T-helper 2 cell (primary cell): ENCODE data around the gene EPS8L1.

ENCODE experiments used
- DNase-seq, 5 experiments: peaks; one replicate each; pipeline versions ENCODE4 v3.0.0 to v3.0.0-alpha.2; 2012 to 2022

EPS8L1 gene

DNA sequence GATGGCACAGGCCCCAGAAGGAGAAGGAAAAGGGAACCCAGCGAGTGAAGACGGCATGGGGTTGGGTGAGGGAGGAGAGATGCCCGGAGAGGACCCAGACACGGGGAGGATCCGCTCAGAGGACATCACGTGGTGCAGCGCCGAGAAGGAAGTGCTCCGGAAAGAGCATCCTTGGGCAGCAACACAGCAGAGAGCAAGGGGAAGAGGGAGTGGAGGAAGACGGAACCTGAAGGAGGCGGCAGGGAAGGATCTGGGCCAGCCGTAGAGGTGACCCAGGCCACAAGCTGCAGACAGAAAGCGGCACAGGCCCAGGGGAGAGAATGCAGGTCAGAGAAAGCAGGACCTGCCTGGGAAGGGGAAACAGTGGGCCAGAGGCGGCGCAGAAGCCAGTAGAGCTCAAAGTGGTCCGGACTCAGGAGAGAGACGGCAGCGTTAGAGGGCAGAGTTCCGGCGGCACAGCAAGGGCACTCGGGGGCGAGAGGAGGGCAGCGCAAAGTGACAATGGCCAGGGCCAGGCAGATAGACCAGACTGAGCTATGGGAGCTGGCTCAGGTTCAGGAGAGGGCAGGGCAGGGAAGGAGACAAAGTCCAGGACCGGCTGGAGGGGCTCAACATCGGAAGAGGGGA lies 40.7 kb downstream of the EPS8L1 start:
- peak; percentile 29 to 76 (median 38) for DNase-seq

DNA sequence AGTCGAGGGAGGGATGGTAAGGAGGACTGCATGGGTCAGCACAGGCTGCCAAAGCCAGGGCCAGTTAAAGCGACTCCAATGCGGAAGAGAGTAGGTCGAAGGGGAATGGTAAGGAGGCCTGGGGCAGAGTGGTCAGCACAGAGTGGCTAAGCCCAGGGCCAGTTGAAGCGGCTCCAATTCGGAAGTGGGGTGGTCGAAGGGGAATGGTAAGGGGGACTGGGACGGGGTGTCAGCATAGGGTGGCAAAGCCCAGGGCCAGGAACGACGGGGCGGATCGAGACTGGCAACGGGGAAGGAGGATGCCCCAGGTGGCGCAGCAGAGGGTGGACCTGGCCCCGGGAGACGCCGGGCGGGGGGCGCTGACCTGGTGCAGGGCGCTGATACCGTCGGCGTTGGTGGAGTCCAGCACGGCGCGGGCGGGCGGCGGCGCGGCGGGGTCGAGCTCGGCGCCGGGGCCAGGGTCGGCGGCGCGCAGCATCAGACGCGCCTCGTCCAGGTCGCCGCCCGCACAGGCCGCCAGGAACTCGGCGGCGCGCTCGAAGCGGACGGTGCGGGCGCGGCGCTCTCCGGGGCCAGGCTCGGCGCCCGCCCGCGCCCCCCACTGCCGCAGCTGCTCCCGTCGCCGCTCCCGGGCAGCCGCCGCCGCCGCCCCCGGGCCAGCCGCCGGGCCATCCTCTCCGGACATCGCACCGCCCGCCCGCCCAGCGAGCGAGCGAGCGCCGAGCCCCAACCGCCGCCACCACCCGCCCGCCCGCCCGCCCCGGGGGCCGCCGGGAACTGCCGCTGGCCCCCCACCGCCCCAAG lies 41.4 kb downstream of the EPS8L1 start, which contains the start of gene PPP1R12C:
Gene PPP1R12C (minus strand): TSS at position 779 of the 804 bp plus-strand sequence. CDS start 94 bp downstream, at position 685.
- DNase-seq, result no peak

DNA sequence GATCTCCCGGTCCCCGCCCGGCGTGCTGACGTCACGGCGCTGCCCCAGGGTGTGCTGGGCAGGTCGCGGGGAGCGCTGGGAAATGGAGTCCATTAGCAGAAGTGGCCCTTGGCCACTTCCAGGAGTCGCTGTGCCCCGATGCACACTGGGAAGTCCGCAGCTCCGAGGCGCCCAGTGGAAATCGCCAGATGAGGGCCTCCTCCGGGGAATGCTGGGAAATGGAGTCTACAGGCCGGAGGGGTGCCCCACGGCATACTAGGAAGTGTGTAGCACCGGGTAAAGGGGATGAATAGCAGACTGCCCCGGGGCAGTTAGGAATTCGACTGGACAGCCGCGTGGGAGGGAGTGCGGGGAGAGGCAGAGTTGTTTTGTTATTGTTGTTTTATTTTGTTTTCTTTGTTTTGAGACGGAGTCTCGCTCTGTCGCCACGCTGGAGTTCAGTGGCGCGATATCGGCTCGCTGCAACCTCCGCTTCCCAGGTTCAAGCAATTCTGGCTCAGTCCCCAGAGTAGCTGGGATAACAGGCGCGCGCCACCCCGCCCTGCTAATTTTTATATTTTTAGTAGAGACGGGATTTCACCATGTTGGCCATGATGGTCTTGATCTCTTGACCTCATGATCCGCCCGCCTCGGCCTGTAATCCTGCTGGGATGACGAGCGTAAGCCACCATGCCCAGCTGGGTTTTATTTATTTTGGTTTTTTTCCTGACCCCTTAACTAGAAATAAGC lies 42.2 kb downstream of the EPS8L1 start:
- DNase-seq, result peak; percentile 90 to 99 (median 96)

DNA sequence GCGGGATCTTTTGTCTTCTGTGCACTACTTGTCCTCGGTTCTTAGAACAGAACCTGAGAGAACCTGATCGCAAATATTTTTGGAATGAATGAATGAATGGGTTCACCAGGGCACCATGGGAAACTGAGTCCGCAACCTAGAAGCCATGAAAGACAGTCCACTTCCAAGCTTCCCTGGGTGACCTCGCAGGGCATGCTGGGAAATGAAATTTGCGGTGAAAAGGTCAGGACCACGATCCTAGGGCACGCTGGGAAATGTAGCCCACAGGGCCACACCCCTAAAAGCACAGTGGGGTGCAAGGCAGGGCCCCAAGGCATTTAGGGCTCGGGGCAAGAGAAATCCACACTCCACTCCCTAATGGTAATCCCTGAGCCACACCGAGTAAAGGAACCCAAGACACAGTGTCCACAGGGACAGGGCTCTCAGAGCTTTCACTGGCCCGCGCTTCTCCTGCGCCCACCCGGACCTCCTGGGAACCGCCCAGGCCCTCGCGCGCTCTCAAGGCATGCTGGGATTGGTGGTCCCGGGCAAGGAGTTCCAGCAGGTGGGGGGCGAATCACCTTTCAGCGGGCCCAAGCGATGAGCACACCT lies 42.8 kb downstream of the EPS8L1 start:
- peak in 1 of 5 experiments; percentile 45 for DNase-seq

GRCh38 chr19:55119053-55119452 lies 43.4 kb downstream of the EPS8L1 start:
- peak in 1 of 5 experiments; percentile 58 for DNase-seq

GRCh38 chr19:55131421-55131820 lies 55.8 kb downstream of the EPS8L1 start:
- DNase-seq, result no peak

DNA sequence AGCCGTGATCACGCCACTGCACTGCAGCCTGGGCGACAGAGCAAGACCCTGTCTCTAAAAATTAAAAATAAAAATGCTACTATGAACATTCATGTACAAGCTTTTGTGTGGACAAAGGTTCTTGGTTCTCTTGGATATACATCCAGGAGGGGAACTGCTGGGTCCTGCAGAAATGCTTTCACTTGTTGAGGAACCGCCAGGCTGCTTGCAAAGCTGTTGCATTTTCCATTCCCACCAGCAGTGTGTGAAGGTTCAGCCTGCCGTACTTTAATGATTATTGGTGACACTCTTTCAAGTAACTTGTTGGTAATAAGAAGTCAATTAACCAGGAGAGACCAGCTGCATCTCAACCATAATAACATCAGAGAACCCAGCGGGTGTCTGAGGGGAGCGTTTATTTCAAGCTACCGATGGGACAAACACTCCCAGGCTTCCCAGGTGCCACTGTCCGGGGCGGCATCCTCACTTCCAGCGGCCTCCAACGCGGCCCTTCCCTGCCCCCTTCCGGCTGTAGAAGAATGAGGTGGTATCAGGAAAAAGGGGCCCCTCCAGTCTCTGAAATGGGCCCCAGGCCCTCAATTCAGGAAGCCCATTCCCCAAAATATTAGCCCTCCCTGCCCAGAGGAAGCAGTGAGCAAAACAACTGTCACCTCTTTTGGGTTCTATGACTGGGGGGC lies 56.9 kb downstream of the EPS8L1 start:
- no peak for DNase-seq

DNA sequence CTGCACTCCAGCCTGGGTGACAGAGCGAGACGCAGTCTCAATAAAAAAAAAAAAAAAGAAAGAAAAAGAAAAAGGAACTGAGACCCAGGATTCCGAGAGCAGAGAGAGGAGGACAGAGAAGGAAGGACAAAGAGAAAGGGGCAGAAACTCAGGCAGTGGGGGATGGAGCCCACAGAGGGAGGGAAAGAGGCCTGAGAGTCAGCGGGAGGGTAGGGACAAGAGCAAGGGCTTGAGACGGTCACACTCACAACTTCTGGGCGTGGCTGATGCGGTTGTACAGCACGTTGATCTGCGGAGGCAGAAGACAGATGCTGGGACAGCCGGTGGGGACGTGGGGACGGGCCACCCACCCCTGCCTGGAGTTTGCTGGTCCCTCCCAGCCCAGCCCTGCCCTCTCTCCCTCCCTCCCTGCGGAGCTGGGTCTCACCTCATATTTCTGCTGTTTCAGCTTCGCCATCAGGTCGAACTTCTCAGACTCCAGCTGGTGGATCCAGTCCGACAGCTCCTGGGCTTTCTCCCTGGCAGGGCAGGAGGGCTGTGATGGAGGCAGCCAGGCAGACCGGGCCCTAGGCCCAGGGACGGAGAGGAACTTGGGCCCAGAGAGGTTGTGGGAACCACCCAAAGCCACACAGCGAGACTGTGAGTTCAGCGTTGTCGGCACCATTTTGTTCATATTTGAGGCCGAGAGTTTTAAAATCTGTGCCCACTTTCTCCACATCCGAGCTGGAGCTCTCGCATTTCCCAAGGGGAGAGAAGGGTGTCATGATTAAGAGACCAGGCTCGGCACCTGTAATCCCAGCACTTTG lies 58.2 kb downstream of the EPS8L1 start:
- DNase-seq, result no peak

DNA sequence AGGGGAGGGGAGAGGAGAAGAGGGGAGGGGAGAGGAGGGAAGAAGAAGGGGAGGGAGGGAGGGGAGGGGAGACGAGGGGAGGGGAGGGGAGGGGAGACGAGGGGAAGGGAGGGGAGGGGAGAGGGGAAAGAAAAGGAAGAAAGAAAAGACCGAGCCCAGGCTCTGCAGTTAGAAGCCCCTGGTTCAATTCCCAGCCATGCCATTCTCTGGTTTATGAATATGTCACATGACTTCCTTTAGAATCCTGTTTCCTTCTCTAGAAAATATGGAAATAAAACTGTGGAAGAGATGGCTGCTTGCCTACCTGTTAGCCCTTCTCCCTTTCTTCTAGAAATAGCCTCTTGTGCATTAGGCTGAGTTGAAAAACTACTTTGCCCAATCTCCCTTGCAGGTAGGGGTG lies 59.1 kb downstream of the EPS8L1 start:
- DNase-seq, result no peak

DNA sequence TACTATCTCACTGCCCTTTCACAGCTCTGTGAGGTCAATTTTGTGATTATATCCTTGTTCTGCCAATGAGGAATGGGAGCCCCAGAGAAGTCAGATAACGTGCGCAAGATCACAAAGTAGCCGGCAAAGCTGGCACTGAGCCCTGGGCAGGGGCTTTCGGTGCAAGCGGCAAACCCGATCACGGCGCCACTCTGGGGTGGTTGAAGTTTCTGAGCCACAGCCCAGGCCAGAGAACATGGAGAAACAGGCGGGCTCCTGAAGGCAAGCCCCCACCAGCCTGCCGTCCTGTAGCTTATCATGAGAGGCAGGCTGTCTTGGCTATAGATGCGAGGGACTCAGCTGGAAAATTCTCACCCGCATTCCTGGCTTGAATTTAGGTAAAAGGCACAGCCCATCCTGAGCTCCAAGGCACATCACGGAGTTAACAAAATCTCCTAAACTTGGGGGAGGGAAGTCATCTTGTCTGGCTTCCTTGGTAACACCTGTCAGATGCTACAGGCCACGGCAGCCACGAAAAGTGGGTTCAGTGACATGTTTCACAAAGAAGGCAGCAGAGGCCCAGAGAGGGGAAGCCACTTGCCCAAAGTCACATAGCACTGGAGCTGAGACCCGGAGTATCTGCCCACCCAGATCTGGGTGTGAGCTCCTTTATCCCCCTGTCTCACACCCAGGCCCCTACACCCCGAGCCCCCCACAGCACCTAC lies 60.9 kb downstream of the EPS8L1 start:
- DNase-seq, result peak in 1 of 5 experiments; percentile 25
